Measurements from ENCODE around the gene KAT6B. TPM values are rescaled to one million over a fixed set of nuclear protein-coding genes. Genes with fewer than 3 reads are reported as not detected.

The KAT6B gene
- total RNA-seq, 1 donor from 2014 or later: 47.5 TPM

DNA sequence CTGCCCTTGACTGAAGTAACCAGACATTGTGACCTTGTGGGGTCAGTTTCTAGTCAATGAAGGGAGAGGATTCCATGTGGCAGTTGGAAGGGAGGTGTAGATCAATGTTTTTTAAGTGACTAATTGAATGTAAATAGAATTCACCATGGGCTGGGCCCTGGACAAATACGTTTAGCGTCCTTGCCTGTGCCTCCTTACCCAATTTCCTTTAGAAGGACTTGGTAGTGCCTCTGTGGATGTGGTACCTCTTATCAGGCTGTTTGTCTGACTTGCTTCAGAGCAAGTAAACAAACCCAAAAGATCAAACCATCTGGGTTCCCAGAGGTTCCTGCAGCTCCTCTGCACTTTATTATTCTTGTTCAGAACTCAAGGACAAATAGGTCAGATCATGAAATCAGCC, 4.3 kb upstream of the KAT6B start:
- intact Hi-C loops (cut with DNase I): loop anchor here (10.0 kb wide), 1 partner anchor 413 kb away; the partner anchor contains the start of gene COMTD1
- no peak for DNase-seq (ENCODE audit: low spot score)

GRCh38 chr10:74822521-74823089, 3.8 kb upstream of the KAT6B start:
- intact Hi-C loops (cut with DNase I): loop anchor here (10.0 kb wide), 1 partner anchor 412 kb away; the partner anchor contains the start of gene COMTD1
- no peak for DNase-seq (ENCODE audit: low spot score)

- DNase-seq (ENCODE audit: low spot score): no peak
- intact Hi-C loops (cut with DNase I): loop anchor here (10.0 kb wide), 1 partner anchor 411 kb away; the partner anchor contains the start of gene COMTD1
Measured at GRCh38 chr10:74823791-74824183, 2.6 kb upstream of the KAT6B start.

- DNase-seq (ENCODE audit: low spot score): no peak
- intact Hi-C loops (cut with DNase I): loop anchor here (10.0 kb wide), 1 partner anchor 410 kb away; the partner anchor contains the start of gene COMTD1
Measured at GRCh38 chr10:74824184-74824899, 2.1 kb upstream of the KAT6B start.

DNA sequence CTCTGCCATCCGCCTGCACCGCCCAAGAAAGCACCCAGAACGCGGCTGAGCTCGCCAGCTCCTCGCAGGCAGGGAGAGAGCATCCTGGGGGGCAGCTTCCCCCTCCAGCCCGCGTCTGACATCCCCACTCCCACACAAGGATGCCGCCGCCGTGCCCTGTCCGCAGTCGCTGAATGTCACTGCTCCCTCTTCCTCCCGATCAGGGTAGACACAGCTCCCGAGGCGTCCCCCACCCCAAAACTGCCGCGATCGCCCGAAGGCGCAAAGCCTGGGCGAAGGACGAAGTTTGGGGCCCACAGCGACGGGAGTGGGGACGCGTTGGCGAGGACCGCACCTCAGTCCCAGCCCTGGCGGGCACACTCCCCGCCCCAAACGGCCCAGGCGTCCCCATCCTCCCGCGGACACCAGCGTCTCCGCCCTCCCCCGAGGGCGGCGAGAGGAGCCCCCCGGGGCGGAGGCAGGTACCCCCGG, 1.5 kb upstream of the KAT6B start:
- intact Hi-C loops (cut with DNase I): loop anchor here (5.0 to 10.0 kb wide), 3 partner anchors 192 to 410 kb away; partner anchors contain the start of gene COMTD1
- DNase-seq (ENCODE audit: low spot score): peak; percentile 81

DNA sequence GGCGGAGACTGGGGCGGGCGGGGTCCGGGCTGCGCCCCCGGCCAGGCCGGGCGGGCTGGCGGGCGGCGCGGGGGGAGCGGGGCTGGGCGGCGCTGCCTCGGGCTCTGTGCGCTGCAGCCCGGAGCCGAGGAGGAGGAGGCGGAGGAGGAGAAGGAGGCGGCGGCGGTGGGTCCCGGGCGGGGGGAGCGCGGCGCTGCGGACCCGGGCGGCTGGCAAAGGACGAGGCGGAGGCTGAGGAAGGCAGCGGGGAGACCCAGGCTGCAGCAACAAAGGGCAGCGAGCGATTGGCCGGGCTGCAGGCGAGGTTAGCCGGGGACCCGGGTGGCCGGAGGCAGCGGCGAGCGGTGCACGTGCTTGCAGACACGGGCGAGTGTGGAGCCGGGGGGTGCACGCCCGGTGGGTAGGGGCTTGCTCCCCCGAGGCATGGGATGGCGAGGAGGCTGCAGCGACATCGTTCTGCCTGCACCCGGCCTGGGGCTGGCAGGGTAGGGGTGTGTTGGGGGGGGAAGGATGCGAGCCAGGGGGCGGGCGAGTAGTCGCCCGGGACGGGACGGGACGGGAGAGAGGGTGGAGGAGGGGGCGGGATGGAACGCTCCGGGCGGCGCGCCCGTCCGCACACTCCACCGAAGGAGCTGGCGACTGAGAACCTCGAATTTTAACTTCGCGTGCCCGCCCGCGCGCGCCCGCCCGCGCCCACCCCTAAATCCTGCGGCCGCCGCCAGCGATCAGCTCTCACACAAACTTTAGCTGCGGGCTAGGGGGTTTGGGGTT, 844 bp upstream of the KAT6B start:
- intact Hi-C loops (cut with DNase I): loop anchor here (5.0 to 10.0 kb wide), 3 partner anchors 192 to 409 kb away; partner anchors contain the start of gene COMTD1
- DNase-seq (ENCODE audit: low spot score): peak; percentile 81

GRCh38 chr10:74827045-74827441, 643 bp downstream of the KAT6B start:
- DNase-seq (ENCODE audit: low spot score): no peak
- intact Hi-C loops (cut with DNase I): loop anchor here (5.0 to 10.0 kb wide), 3 partner anchors 190 to 408 kb away; partner anchors contain the start of gene COMTD1

DNA sequence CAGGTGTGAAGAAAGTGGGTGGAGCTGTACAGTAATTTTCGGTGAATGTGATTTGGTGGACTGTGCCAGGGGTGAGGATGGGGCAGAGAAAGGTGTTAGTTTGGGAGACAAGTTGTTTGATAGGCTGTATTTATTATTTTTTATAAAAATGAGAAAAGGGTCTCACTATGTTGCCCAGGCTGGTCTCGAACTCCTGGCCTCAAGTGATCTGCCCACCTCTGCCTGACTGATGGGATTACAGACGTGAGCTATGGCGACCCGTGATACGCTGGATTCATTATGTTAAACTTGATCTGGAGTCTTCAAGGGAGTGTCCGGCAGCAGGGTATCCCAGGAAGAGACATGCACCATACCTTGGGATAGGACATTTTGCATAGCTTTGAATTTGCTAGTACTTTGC, 1.3 kb downstream of the KAT6B start:
- intact Hi-C loops (cut with DNase I): loop anchor here (5.0 to 10.0 kb wide), 3 partner anchors 190 to 407 kb away; partner anchors contain the start of gene COMTD1
- no peak for DNase-seq (ENCODE audit: low spot score)

DNA sequence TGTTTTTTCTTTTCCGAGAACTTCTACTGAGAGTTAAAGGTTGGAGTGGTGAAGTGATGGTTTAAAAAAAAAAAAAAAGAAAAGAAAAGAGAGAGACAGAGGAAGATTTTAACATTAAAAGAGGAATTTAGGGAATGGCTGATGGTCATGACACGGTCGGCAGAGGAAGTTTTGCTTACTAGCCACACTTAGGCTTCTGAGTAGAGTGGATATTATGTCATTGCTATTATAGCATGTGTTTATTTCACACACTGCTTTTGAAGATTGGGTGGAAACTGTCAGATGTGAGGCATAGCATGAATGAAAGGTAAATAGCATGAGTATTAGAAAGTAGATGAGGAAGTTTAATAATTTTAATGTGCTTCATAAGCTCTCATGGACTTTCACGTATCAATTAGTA, 2.5 kb downstream of the KAT6B start:
- intact Hi-C loops (cut with DNase I): loop anchor here (5.0 to 10.0 kb wide), 3 partner anchors 188 to 406 kb away; partner anchors contain the start of gene COMTD1
- DNase-seq (ENCODE audit: low spot score): no peak

GRCh38 chr10:74831518-74832120, 5.2 kb downstream of the KAT6B start:
- DNase-seq (ENCODE audit: low spot score): no peak
- intact Hi-C loops (cut with DNase I): no loop called here

GRCh38 chr10:74835963-74836362, 9.6 kb downstream of the KAT6B start:
- intact Hi-C loops (cut with DNase I): no loop called here
- no peak for DNase-seq (ENCODE audit: low spot score)

DNA sequence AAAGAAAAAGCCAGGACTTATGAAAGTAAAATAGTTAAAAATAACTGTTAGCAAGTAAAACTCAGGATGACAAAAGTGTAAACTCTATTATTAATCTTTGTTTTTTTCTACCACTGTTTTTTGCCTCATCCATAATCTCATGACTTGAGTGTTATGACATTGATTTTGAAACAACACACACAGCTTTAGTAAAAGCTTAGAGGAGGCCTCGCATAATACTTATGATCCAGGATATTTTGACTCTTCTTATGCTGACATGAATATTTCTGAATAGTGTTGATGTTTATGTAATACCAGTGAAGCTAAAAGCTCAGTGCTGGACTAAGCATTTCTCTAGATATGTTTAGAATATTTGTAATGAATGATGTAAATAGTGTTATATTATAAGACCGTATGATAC, 10.5 kb downstream of the KAT6B start:
- intact Hi-C loops (cut with DNase I): no loop called here
- no peak for DNase-seq (ENCODE audit: low spot score)

- no peak for DNase-seq (ENCODE audit: low spot score)
- intact Hi-C loops (cut with DNase I): no loop called here
Measured at GRCh38 chr10:74837743-74838142, 11.3 kb downstream of the KAT6B start.

DNA sequence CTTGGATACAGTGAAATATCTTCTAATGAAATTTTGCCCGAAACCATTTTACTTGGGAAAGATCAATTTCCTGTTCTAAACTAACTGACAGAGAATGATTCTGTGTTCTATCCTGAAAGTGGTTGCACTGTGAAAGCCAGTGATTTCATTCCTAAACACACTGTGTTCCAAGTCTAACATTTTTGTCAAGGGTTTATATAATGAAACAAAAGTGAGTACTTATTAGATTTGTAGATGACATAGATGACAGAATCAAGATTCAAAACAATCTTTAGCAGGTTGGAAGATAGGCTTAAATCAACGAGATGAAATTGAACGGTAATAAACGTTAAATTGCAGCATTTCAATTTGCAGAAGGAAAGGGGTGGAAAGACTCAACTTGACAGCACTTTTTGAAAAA, 13.3 kb downstream of the KAT6B start:
- intact Hi-C loops (cut with DNase I): no loop called here
- no peak for DNase-seq (ENCODE audit: low spot score)

- no peak for DNase-seq (ENCODE audit: low spot score)
- intact Hi-C loops (cut with DNase I): no loop called here
Measured at GRCh38 chr10:74841265-74841973, 15.0 kb downstream of the KAT6B start.

- DNase-seq (ENCODE audit: low spot score): no peak
- intact Hi-C loops (cut with DNase I): no loop called here
Measured at GRCh38 chr10:74842301-74842954, 16.0 kb downstream of the KAT6B start.

DNA sequence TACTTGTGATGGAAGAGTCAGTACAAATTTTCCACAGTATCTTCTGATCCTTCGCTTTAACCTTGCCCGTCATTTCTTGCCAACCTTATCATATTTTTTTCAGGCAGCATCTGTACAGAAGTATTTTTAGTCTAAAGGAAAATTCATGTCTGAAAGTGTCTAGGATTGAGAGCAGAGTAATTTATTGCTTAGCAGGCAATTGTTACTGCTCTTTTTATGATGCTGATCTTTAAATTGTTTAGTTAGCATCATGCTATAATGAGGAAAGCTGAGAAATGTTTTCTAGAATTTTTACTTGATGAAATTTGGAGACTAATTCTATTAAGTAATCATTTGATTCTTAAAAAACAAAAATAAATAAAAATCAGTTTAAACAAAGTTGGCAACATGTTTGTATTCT, 20.6 kb downstream of the KAT6B start:
- intact Hi-C loops (cut with DNase I): no loop called here
- DNase-seq (ENCODE audit: low spot score): no peak

- no peak for DNase-seq (ENCODE audit: low spot score)
- intact Hi-C loops (cut with DNase I): no loop called here
Measured at GRCh38 chr10:74851831-74852230, 25.4 kb downstream of the KAT6B start.
